ENCODE results near the gene CARD11. TPM values are rescaled to one million over a fixed set of nuclear protein-coding genes. Genes with fewer than 3 reads are reported as not detected.

Gene CARD11
- total RNA-seq, 1 experiment from 2014 or later, result 79.2 TPM

- CTCF ChIA-PET, result interaction anchor here (0.6 kb wide), 1 partner anchor 728 kb away, joined by 4 read pairs; no protein-coding TSS in a partner anchor
- no peaks in the 10 kb centered on the region for H3K27me3 Mint-ChIP-seq (ENCODE audit: unreplicated experiment)
- intact Hi-C loops (cut with micrococcal nuclease; ENCODE audit: unreplicated experiment), result no loop called here
- H3K4me3 Mint-ChIP-seq (ENCODE audit: low read depth, unreplicated experiment), result no peak overlapping the region
- no peaks in the 10 kb centered on the region for H3K4me1 Mint-ChIP-seq (ENCODE audit: low read depth, unreplicated experiment)
- H3K9me3 Mint-ChIP-seq (ENCODE audit: low read depth, unreplicated experiment), result no peaks in the 10 kb centered on the region
- no peaks in the 10 kb centered on the region for H3K36me3 Mint-ChIP-seq (ENCODE audit: insufficient read depth, unreplicated experiment)
- TF ChIP-seq CTCF (IDR thresholded peaks at IDR 0.05; ENCODE audit: unreplicated experiment), result no peak
- no peak overlapping the region for H3K27ac Mint-ChIP-seq (ENCODE audit: unreplicated experiment)
- DNase-seq, result no peak
- BruUV-seq (replicated peaks), result no TSS peak
Observed at GRCh38 chr7:2974093-2974819, 69.4 kb downstream of the CARD11 start.

- BruUV-seq (replicated peaks), result no TSS peak
- H3K4me3 Mint-ChIP-seq (ENCODE audit: low read depth, unreplicated experiment), result no peak overlapping the region
- H3K4me1 Mint-ChIP-seq (ENCODE audit: low read depth, unreplicated experiment), result no peaks in the 10 kb centered on the region
- TF ChIP-seq CTCF (IDR thresholded peaks at IDR 0.05; ENCODE audit: unreplicated experiment), result no peak
- CTCF ChIA-PET, result no interaction called here
- no peaks in the 10 kb centered on the region for H3K9me3 Mint-ChIP-seq (ENCODE audit: low read depth, unreplicated experiment)
- intact Hi-C loops (cut with micrococcal nuclease; ENCODE audit: unreplicated experiment), result no loop called here
- no peaks in the 10 kb centered on the region for H3K27me3 Mint-ChIP-seq (ENCODE audit: unreplicated experiment)
- no peak overlapping the region for H3K27ac Mint-ChIP-seq (ENCODE audit: unreplicated experiment)
- DNase-seq, result no peak
- H3K36me3 Mint-ChIP-seq (ENCODE audit: insufficient read depth, unreplicated experiment), result no peaks in the 10 kb centered on the region
Observed at GRCh38 chr7:2972835-2973161, 70.9 kb downstream of the CARD11 start.

GRCh38 chr7:2971914-2972834, 71.5 kb downstream of the CARD11 start:
- no peak for TF ChIP-seq CTCF (IDR thresholded peaks at IDR 0.05; ENCODE audit: unreplicated experiment)
- Mint-ChIP-seq H3K4me1 (ENCODE audit: low read depth, unreplicated experiment) (no peaks in the 10 kb centered on the region), H3K9me3 (ENCODE audit: low read depth, unreplicated experiment) (no peaks in the 10 kb centered on the region), H3K36me3 (ENCODE audit: insufficient read depth, unreplicated experiment) (no peaks in the 10 kb centered on the region), H3K27me3 (ENCODE audit: unreplicated experiment) (no peaks in the 10 kb centered on the region), H3K27ac (ENCODE audit: unreplicated experiment) (no peak overlapping the region), H3K4me3 (ENCODE audit: low read depth, unreplicated experiment) (no peak overlapping the region)
- BruUV-seq (replicated peaks), result no TSS peak
- DNase-seq, result no peak
- intact Hi-C loops (cut with micrococcal nuclease; ENCODE audit: unreplicated experiment), result no loop called here
- CTCF ChIA-PET, result interaction anchor here (1.2 kb wide), 1 partner anchor 12 kb away, joined by 3 read pairs; no protein-coding TSS in a partner anchor

- no peaks in the 10 kb centered on the region for H3K27me3 Mint-ChIP-seq (ENCODE audit: unreplicated experiment)
- intact Hi-C loops (cut with micrococcal nuclease; ENCODE audit: unreplicated experiment), result no loop called here
- no peak overlapping the region for H3K27ac Mint-ChIP-seq (ENCODE audit: unreplicated experiment)
- H3K9me3 Mint-ChIP-seq (ENCODE audit: low read depth, unreplicated experiment), result peaks cover 3% of the 10 kb centered on the region
- no peak for TF ChIP-seq CTCF (IDR thresholded peaks at IDR 0.05; ENCODE audit: unreplicated experiment)
- H3K4me1 Mint-ChIP-seq (ENCODE audit: low read depth, unreplicated experiment), result no peaks in the 10 kb centered on the region
- BruUV-seq (replicated peaks), result no TSS peak
- CTCF ChIA-PET, result interaction anchor here (0.6 to 1.2 kb wide), 2 partner anchors 13 to 170 kb away, joined by 3 read pairs; no protein-coding TSS in a partner anchor
- no peaks in the 10 kb centered on the region for H3K36me3 Mint-ChIP-seq (ENCODE audit: insufficient read depth, unreplicated experiment)
- no peak overlapping the region for H3K4me3 Mint-ChIP-seq (ENCODE audit: low read depth, unreplicated experiment)
- no peak for DNase-seq
Observed at GRCh38 chr7:2970861-2971260, 72.8 kb downstream of the CARD11 start.
